Measurements from ENCODE around the gene NDUFB6. TPM values are rescaled to one million over a fixed set of nuclear protein-coding genes. Genes with fewer than 3 reads are reported as not detected.
A peak's percentile ranks its signal among the peaks of the same experiment; 100 is the strongest.

Gene NDUFB6
- total RNA-seq, 4 donors from 2014 or later, result 47.3 to 71.1 (median 55.9) TPM

DNA sequence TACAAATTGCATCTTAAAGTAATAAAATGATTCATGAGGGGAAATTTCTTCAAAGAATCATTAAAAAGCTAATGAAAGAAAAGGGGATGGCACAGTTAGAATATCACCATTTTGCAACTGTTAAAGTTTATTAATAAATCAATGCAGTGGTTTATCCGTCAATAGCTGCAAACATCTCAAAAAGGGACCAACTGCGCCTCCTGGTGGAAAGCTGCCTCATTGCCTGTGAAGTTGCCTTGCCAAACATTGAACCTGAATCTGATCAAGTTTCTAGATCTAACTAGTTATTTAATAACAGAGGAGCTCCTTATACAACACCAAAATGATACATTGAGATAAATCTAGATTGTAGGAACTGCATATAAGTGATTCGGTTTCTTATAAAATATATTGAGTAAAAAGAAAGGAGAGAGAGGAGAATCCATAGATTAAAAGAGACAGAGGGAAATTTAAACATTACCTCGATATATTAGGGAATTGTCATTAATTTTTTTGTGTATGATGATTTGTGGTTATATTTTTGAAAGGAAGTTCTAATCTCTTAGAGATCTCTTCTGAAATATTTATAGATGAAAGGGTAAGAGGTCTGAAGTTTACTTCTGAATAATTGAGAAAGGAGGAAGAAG lies 6.9 kb upstream of the NDUFB6 start:
- Histone ChIP-seq H3K4me3 (no peak overlapping the region), H3K4me1 (no peaks in the 10 kb centered on the region), H3K27ac (no peak overlapping the region), H3K27me3 (peaks cover 13% of the 10 kb centered on the region), H3K9me3 (no peaks in the 10 kb centered on the region), H3K36me3 (no peaks in the 10 kb centered on the region)
- ATAC-seq, result no peak
- 12 to 17% methylated on average over 4 of the region's 4 CpGs for WGBS, 2 donors (ENCODE audit: low coverage in 1 of 2)
- TF ChIP-seq POLR2AphosphoS5 (IDR thresholded peaks at IDR 0.05), result no peak
- TF ChIP-seq, protein P1, sequence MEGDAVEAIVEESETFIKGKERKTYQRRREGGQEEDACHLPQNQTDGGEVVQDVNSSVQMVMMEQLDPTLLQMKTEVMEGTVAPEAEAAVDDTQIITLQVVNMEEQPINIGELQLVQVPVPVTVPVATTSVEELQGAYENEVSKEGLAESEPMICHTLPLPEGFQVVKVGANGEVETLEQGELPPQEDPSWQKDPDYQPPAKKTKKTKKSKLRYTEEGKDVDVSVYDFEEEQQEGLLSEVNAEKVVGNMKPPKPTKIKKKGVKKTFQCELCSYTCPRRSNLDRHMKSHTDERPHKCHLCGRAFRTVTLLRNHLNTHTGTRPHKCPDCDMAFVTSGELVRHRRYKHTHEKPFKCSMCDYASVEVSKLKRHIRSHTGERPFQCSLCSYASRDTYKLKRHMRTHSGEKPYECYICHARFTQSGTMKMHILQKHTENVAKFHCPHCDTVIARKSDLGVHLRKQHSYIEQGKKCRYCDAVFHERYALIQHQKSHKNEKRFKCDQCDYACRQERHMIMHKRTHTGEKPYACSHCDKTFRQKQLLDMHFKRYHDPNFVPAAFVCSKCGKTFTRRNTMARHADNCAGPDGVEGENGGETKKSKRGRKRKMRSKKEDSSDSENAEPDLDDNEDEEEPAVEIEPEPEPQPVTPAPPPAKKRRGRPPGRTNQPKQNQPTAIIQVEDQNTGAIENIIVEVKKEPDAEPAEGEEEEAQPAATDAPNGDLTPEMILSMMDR (IDR thresholded peaks at IDR 0.05), result peak; percentile 80 to 89 (median 82)
- TF ChIP-seq POLR2A (IDR thresholded peaks at IDR 0.05), result no peak
- no peak for TF ChIP-seq EP300 (IDR thresholded peaks at IDR 0.05)

DNA sequence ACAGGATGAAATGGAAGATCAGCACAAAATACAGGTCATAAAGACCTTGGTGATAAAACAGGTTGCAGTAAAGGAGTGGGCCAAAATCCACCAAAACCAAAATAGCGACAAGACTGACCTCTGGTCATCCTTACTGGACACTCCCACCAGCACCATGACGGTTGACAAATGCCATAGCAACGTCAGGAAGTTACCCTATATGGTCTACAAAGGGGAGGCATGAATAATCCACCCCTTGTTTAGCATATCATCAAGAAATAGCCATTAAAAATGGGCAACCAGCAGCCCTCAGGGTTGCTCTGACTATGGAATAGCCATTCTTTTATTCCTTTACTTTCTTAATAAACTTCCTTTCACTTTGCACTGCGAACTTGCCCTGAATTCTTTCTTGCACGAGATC lies 6.0 kb upstream of the NDUFB6 start:
- Histone ChIP-seq H3K4me1 (peaks cover 0 to 1% (median 0%) of the 10 kb centered on the region in 3 donors), H3K4me3 (no peak overlapping the region), H3K27me3 (peaks cover 7% of the 10 kb centered on the region), H3K27ac (no peak overlapping the region), H3K36me3 (no peaks in the 10 kb centered on the region), H3K9me3 (no peaks in the 10 kb centered on the region)
- no peak for ATAC-seq
- TF ChIP-seq POLR2AphosphoS5 (IDR thresholded peaks at IDR 0.05) (no peak), EP300 (IDR thresholded peaks at IDR 0.05) (no peak), POLR2A (IDR thresholded peaks at IDR 0.05) (no peak)
- WGBS, 2 donors (ENCODE audit: low coverage in 1 of 2), result 38 to 47% methylated on average over 3 to 5 of the region's 5 CpGs

DNA sequence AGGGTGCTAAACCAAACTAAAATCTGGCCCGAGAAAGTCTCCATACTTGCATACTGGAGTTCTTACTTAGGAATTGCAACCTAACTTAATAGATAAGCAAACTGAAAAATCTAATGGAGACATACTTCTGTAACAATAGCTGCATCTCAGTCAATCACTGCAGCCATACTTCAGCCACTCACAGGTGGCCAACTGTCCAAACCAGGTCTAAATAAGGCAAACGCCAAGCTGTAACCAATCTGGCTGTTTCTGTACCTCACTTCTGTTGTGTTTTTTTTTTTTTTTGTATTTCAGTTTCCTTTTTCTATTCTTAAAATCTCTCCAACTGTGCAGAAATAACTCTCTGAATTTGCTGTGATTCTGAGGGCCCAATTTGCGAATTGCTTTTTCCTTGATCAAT lies 4.4 kb upstream of the NDUFB6 start:
- 83 to 87% methylated on average over 3 of the region's 3 CpGs for WGBS, 2 donors (ENCODE audit: low coverage in 1 of 2)
- no peak for ATAC-seq
- TF ChIP-seq POLR2AphosphoS5 (IDR thresholded peaks at IDR 0.05) (no peak), POLR2A (IDR thresholded peaks at IDR 0.05) (no peak), EP300 (IDR thresholded peaks at IDR 0.05) (no peak)
- TF ChIP-seq, protein P1 (IDR thresholded peaks at IDR 0.05), result no peak

DNA sequence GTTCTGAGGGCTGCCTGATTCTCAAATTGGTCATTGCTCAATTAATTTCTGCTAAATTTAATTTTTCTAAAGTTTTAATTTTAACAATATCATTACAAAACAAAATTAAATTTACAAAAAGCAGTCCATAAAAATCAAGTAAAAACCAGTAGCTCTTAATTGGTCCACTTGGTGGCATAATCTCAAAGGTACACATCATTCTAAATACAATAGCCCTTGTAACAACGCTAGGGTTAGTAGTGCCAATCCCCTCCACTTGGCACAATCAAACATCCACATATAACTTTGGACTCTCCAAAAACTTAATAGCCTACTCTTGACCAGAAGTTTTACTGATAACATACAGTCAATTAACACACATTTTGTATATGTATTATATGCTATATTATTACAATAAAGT lies 1.9 kb upstream of the NDUFB6 start:
- WGBS, 2 donors (ENCODE audit: low coverage in 1 of 2), result 69 to 79% methylated on average over 1 of the region's 1 CpG
- H3K9me3 ChIP-seq, result no peaks in the 10 kb centered on the region
- H3K27me3 ChIP-seq, result no peaks in the 10 kb centered on the region
- H3K4me1 ChIP-seq, result peaks cover 2 to 36% (median 15%) of the 10 kb centered on the region in 3 donors
- ATAC-seq, result no peak
- H3K4me3 ChIP-seq, result no peak overlapping the region
- peaks cover 0 to 5% of the 10 kb centered on the region in 2 donors for H3K36me3 ChIP-seq
- TF ChIP-seq POLR2AphosphoS5 (IDR thresholded peaks at IDR 0.05) (no peak), EP300 (IDR thresholded peaks at IDR 0.05) (no peak), POLR2A (IDR thresholded peaks at IDR 0.05) (no peak)
- TF ChIP-seq, protein P1 (IDR thresholded peaks at IDR 0.05), result no peak
- H3K27ac ChIP-seq, result no peak overlapping the region

More for the DNA sequence above, 4.4 kb upstream of the NDUFB6 start:
- Histone ChIP-seq H3K4me3 (no peak overlapping the region), H3K4me1 (peaks cover 2 to 11% (median 3%) of the 10 kb centered on the region in 3 donors), H3K36me3 (no peaks in the 10 kb centered on the region), H3K27ac (no peak overlapping the region), H3K9me3 (no peaks in the 10 kb centered on the region), H3K27me3 (peaks cover 7% of the 10 kb centered on the region)

DNA sequence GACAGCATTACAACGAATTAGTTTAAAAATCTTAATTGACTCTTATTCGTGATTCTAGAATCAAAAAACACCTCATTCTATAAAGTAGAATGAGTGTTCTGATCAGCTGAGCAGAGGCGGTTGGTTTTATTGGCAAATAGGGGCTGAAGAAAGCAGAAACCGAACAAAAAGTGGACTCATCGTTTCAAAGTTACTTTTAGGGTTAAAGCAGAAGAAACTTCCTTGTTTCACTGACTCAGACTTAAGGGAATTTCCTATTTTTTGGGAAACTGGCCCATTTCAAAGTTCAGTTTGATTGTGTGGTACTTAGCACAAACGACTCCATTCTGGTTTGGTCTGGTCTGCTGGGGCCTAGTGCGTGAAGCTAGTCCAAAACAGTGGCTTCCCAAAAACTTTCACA lies 862 bp upstream of the NDUFB6 start:
- WGBS, 2 donors (ENCODE audit: low coverage in 1 of 2), result 52 to 85% methylated on average over 2 to 7 of the region's 7 CpGs
- H3K36me3 ChIP-seq, result peaks cover 0 to 15% of the 10 kb centered on the region in 2 donors
- H3K27ac ChIP-seq, result peak overlapping the region; percentile 90 to 97 (median 93)
- TF ChIP-seq, protein P1 (IDR thresholded peaks at IDR 0.05), result no peak
- TF ChIP-seq POLR2A (IDR thresholded peaks at IDR 0.05) (no peak), EP300 (IDR thresholded peaks at IDR 0.05) (no peak), POLR2AphosphoS5 (IDR thresholded peaks at IDR 0.05) (no peak)
- no peaks in the 10 kb centered on the region for H3K9me3 ChIP-seq
- peaks cover 2 to 46% (median 15%) of the 10 kb centered on the region in 3 donors for H3K4me1 ChIP-seq
- peak overlapping the region in 1 of 2 donors; percentile 91 for H3K4me3 ChIP-seq
- no peaks in the 10 kb centered on the region for H3K27me3 ChIP-seq
- ATAC-seq, result no peak

All from gastroesophageal sphincter (tissue), 4 donors.